HG03025 (cell line): ENCODE data around the gene RHOH.
"Not testable (repeated sequence)": the region's sequence is repeated elsewhere in the genome, so short reads cannot be mapped to it uniquely, and the experiment has no call there.

ENCODE experiments used
- ATAC-seq: cut with Tn5 transposase; IDR thresholded peaks from one replicate; pipeline ENCODE4 v1.9.1; 2021; ENCODE audit warnings: mild to moderate bottlenecking, moderate library complexity; ENCODE audit not compliant: unreplicated experiment, low FRiP score

Gene RHOH

DNA sequence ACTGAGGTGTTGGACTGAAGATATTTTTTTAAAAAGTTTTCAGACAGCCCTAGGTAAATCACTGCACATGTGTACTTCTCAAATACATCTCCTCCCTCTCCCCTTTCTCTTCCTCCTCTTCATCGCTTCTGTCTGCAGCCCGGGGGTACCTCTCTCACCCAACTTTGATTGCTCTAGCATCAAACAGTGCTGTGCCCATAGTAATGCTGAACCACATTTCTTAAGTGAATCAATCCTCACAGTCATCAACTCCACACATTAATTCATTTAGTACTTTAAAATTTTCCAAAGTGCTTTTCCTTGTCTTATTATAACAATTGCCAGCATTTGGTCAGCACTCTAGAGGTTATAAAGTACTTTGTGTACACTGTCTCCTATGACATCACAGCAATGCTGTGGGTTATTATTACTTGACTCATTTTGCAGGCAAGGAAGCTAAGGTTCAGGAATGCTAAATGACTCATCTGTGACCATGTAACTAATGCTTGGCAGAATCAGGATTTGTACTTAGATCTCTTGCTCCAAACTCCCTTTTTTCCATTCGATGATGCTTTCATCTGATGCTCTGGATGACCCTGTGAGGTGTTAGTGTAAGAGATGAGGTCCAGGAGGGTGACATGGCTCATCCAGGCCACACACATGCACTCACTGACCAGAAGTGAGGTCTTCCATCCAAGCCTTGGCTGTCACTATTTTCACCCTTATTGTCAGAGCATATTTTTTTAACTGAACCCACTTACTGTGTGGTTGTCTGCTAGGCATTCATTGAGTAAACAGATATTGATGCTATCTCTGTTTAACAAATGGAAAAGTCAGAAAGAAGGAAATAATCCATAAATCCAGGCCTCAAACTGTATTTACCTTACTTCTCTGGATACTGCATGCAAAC lies 58.8 kb downstream of the RHOH start:
- ATAC-seq: no peak

DNA sequence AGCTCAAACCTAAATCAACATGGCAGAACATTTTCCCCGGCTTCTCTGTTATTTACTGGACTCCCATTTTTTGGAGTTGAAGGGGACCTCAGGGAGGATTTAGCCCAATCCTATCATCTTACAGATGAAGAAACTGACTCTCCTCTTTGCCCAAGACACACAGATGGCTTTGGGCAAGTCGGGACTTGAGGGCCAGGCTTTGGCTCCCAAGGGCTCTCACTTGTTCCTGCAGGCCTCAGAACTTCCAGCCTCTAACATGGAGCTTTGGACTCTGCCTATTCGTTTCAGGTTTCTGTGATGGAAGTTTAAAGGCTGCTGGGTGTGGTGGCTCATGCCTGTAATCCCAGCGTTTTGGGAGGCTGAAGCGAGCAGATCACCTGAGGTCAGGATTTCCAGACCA lies 59.5 kb downstream of the RHOH start:
- no peak for ATAC-seq

DNA sequence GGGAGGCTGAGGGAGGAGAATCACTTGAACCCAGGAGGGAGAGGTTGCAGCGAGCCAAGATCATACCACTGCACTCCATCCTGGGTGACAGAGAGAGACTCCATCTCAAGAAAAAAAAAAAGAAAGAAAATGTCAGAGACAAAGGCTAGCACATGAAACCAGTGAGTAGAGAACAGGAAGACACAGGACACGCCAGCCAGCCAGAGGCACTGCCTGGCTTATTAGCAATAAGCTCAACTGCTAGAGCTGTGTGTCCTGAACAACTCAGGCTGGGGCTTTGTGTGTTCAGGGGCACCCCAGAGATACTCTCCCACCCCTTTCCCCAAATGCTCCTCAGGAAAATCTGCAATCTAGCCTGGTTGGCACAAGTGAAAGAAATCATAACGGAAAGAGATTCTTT lies 60.0 kb downstream of the RHOH start:
- no peak for ATAC-seq

GRCh38 chr4:40258627-40259026 lies 61.8 kb downstream of the RHOH start:
- no peak for ATAC-seq

GRCh38 chr4:40261231-40262076 lies 64.6 kb downstream of the RHOH start:
- ATAC-seq: no peak

GRCh38 chr4:40262077-40262528 lies 65.3 kb downstream of the RHOH start:
- ATAC-seq: no peak

- ATAC-seq: no peak
Observed at GRCh38 chr4:40262861-40263260, 66.0 kb downstream of the RHOH start.

GRCh38 chr4:40264497-40264896 lies 67.7 kb downstream of the RHOH start:
- no peak for ATAC-seq

GRCh38 chr4:40264995-40265909 lies 68.4 kb downstream of the RHOH start:
- no peak for ATAC-seq

DNA sequence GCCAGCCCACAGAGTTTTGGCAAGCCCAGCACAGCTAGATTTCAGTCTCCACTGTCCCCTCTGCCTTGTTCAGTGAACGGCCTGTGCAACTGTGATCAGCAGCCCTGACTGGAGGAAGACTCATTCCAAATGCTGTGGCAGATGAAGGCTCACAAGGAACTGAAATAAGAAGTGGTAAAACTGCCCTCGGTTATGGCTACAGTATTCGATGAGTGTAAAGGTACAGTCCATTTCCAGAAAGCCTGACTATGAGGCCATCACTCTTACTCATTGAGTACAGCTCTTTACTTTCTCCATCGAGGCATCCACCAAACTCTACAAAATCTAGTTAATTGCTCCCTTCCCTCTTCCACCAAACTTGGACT lies 69.1 kb downstream of the RHOH start:
- ATAC-seq: no peak

- no peak for ATAC-seq
Observed at GRCh38 chr4:40269133-40269532, 72.3 kb downstream of the RHOH start.

DNA sequence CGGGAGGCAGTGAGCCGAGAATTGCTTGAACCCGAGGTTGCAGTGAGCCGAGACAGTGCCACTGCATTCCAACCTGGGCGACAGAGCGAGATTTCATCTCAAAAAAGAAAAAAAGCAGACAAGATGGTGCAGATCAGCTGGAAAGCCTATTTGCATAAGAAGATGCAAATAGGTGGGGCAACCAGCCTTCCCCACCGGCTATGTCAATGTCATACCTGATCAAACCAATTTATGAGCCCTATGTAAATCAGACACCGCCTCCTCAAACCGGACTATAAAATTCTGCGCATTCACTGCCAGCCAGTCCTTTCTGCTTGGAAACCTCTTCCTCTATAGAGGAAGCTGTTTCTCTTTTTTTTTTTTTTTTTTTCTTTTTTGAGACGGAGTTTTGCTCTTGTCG lies 73.8 kb downstream of the RHOH start:
- ATAC-seq: no peak

DNA sequence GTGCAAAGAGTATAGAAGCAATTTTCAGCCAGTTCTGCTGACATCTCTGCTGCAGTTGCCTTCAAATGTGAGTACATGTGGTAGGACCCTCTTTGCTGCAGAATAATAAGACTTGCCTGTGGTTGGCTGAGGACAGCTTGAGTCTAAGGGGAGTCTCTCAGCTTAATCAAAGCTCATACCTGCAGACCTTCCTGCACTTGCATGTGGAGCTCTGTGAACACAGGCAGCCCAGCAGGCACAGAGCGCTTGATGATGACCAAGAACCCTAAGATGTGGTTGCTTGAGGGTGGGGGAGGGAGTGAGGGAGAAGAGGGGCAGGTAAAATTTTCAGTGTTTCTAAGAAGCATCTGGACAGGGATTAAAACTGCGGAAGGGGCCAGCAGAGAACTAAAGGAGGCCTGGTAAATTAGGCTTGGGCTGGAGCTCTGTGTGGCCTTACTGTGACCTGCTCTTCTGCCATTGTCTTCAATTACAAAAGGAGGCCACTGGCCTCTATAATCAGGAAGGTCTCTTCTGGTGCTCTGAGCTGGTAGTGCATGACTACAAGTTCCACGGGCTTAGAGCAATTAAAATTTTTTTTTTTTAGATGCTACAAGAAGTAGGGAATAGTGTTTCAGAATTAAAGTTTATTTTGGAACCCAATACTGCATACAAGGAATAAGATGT lies 78.4 kb downstream of the RHOH start:
- ATAC-seq: no peak

- ATAC-seq: no peak
Observed at GRCh38 chr4:40276546-40276945, 79.7 kb downstream of the RHOH start.

DNA sequence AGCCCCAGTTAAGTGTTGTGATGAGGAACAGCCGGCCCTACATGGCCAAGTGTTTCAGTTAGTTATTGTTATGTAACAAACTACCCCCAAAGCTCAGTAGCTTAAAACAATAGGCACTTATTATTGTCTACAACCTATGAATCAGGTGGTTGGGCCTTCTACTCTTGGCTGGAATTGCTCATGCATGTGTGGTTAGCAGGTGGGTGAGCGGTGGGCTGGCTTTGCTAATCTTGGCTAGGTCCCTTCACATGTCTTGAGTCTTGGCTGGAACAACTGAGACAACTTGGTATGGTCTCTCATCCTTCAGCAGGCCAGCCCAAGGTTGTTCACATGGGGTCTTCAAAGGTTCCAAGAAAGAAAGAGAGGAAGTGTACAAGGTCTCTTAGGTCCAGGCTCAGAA lies 83.8 kb downstream of the RHOH start:
- ATAC-seq: no peak

GRCh38 chr4:40281099-40281498 lies 84.3 kb downstream of the RHOH start:
- ATAC-seq: no peak

DNA sequence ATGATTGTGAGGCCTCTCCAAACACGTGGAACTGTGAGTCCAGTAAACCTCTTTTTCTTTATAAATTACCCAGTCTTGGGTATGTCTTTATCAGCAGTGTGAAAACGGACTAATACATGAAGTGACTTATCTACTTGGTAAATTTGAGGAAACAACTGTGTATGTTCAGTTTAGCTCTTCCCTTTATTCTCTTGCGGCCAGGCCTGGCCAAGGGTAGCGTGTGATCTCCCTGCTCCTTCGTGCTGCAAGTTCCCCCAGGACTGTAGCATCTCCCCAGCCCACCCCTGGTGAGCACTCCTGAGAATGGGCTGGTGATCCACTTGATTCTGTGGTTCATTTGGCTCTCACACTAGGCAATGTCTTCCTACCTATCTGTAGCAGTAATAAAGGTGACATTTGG lies 85.1 kb downstream of the RHOH start:
- no peak for ATAC-seq

DNA sequence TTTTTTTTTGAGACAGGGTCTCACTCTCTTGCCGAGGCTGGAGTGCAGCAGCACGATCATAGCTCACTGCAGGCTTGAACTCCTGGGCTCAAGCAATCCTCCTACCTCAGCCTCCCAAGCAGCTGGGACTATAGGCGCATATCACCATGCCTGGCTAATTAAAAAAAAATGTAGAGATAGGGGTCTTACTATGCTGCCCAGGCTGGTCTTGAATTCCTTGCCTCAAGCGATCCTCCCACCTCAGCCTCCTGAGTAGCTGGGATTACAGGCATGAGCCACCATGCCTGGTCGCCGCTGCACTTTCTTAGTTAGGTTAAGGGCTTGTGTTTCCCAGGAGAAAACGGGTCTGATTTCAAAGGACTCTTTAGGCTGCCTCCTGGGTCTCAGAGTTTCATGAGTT lies 86.0 kb downstream of the RHOH start:
- not testable (repeated sequence) for ATAC-seq

DNA sequence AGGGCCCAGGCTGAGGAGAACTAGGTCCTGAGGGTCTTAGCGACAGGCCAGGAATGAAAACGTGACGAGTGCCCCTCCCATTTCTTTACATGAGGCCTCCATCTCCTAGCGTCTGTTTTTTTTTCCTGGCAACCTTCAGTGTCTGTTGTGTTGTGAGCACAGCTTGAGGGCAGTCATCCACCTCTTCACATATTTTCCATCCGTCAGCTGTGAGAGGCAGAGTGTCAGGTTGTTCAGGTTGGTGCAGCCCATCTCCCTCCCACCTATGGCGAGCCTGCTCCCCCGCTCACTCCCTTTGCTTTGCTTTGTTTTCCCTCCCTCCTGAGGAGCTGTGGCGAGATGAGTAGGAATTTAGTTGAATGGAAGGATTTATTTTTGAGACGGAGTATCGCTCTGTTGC lies 86.6 kb downstream of the RHOH start:
- ATAC-seq: no peak

GRCh38 chr4:40283968-40284367 lies 87.1 kb downstream of the RHOH start:
- ATAC-seq: no peak
